Stimulated activated CD4-positive, alpha-beta T cell treated with anti-CD3 and anti-CD28 coated beads, Interleukin-4, amount 100 ng/mL, for 24 hours (primary cell): ENCODE measurements around the gene ICAM1.
A peak's percentile ranks its signal among the peaks of the same experiment; 100 is the strongest.

ENCODE experiments used
- DNase-seq: peaks from one replicate; pipeline ENCODE4 v3.0.0-alpha.2; 2020

Gene ICAM1

GRCh38 chr19:10243606-10244005 is 27.3 kb upstream of the ICAM1 start:
- no peak for DNase-seq

GRCh38 chr19:10245189-10245939 is 25.6 kb upstream of the ICAM1 start:
- no peak for DNase-seq

GRCh38 chr19:10246511-10246910 is 24.4 kb upstream of the ICAM1 start:
- no peak for DNase-seq

GRCh38 chr19:10251792-10252694 is 18.9 kb upstream of the ICAM1 start, which contains the start of gene MRPL4:
Gene MRPL4, plus strand, starts transcription at chr19:10252214. Its CDS starts 40 bp downstream, at chr19:10252254.
- peak; percentile 97 for DNase-seq

- no peak for DNase-seq
These were observed 18.2 kb upstream of the ICAM1 start for GRCh38 chr19:10252707-10253106.

- DNase-seq: no peak
These were observed 16.7 kb upstream of the ICAM1 start for GRCh38 chr19:10254244-10254643.

GRCh38 chr19:10255358-10255757 is 15.6 kb upstream of the ICAM1 start:
- DNase-seq: no peak

GRCh38 chr19:10256551-10256950 is 14.4 kb upstream of the ICAM1 start:
- no peak for DNase-seq

GRCh38 chr19:10256970-10257615 is 13.8 kb upstream of the ICAM1 start:
- DNase-seq: no peak

GRCh38 chr19:10258080-10258710 is 12.7 kb upstream of the ICAM1 start:
- DNase-seq: no peak

- DNase-seq: peak; percentile 97
These were observed 11.6 kb upstream of the ICAM1 start for GRCh38 chr19:10259162-10259905.

- peak; percentile 72 for DNase-seq
These were observed 10.8 kb upstream of the ICAM1 start for GRCh38 chr19:10260141-10260584.

- DNase-seq: no peak
These were observed 8.1 kb upstream of the ICAM1 start for GRCh38 chr19:10262771-10263170.

GRCh38 chr19:10266706-10267105 is 4.2 kb upstream of the ICAM1 start:
- DNase-seq: no peak

- no peak for DNase-seq
These were observed 2.8 kb upstream of the ICAM1 start for GRCh38 chr19:10268071-10268470.

GRCh38 chr19:10269333-10270179 is 1.4 kb upstream of the ICAM1 start:
- peak; percentile 89 for DNase-seq

GRCh38 chr19:10270180-10270615 is 722 bp upstream of the ICAM1 start:
- peak; percentile 69 for DNase-seq

GRCh38 chr19:10271543-10272086 is 695 bp downstream of the ICAM1 start:
- DNase-seq: peak; percentile 45

- DNase-seq: no peak
These were observed 3.7 kb downstream of the ICAM1 start for GRCh38 chr19:10274589-10274988.

- no peak for DNase-seq
These were observed 7.1 kb downstream of the ICAM1 start for GRCh38 chr19:10277795-10278589.
